HG02798 (cell line): Measurements from ENCODE around the gene GRAMD4.

Experiments used
- ATAC-seq: cut with Tn5 transposase; IDR thresholded peaks from one replicate; pipeline ENCODE4 v1.9.1; 2021; ENCODE audit warnings: mild to moderate bottlenecking; ENCODE audit not compliant: unreplicated experiment, poor library complexity

Gene GRAMD4

GRCh38 chr22:46703171-46703995, 83.2 kb downstream of the GRAMD4 start:
- ATAC-seq: no peak

- ATAC-seq: no peak
Measured at GRCh38 chr22:46703996-46704370, 83.8 kb downstream of the GRAMD4 start.

- ATAC-seq: no peak
Measured at GRCh38 chr22:46706060-46706459, 85.9 kb downstream of the GRAMD4 start.

GRCh38 chr22:46707305-46707704, 87.1 kb downstream of the GRAMD4 start:
- ATAC-seq: no peak

GRCh38 chr22:46707827-46708570, 87.8 kb downstream of the GRAMD4 start:
- no peak for ATAC-seq

GRCh38 chr22:46708766-46709330, 88.7 kb downstream of the GRAMD4 start:
- ATAC-seq: no peak

DNA sequence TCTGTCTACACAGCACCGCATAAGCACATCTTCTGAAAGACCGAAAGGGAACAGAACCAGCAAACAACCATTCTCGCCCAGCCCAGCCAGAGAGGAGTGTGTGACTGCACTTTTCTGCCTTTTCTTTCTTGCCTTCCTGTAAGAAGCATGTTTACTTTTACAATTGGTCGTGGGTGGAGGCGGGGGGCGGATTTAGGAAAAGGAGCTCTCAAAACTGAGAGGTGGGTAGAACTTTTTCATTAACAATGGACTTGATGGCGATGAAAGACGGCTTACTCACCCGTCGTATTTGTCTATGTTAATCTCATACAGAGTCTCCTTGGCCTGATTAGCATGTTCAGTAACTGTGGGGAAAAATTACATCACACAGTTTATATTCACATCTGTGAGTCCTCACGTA, 90.6 kb downstream of the GRAMD4 start:
- ATAC-seq: no peak

- ATAC-seq: no peak
Measured at GRCh38 chr22:46712288-46712687, 92.1 kb downstream of the GRAMD4 start.

DNA sequence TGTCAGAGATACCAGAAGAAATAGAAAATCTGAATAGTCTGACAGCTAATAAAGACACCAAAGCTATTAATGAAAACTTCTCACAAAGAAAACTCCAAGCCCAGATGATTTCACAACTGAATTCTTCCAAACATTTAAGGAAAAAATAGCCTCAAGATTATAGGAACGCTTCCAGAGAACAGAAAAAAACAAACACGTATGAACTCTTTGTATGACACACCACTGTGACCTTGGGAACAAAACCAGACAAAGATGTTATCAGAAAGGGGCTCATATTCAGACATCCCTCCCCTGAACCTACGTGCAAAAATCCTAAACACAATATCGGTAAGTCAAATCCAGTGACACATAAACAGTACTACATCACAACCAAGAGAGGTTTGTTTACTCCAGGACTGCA, 94.4 kb downstream of the GRAMD4 start:
- no peak for ATAC-seq

DNA sequence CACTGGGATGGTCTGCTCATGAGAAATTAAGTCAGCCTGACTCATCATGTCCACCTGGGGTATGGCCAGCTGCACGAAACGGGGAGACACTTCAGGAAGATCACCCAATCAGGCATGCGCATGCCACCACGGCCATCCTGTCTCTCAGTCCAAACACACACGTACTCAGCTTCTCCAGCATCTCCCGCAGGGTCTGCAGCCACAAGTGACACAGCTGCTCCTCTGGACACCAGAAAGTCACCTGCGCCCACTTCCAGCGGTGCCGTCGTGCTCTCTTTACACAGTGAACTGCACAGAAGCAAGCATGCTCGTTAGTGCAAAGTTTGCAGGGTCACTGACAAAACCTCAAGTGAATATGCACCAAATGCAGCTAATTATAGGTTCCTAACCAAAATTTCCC, 99.7 kb downstream of the GRAMD4 start:
- ATAC-seq: no peak

- no peak for ATAC-seq
Measured at GRCh38 chr22:46721501-46722085, 101.4 kb downstream of the GRAMD4 start.

DNA sequence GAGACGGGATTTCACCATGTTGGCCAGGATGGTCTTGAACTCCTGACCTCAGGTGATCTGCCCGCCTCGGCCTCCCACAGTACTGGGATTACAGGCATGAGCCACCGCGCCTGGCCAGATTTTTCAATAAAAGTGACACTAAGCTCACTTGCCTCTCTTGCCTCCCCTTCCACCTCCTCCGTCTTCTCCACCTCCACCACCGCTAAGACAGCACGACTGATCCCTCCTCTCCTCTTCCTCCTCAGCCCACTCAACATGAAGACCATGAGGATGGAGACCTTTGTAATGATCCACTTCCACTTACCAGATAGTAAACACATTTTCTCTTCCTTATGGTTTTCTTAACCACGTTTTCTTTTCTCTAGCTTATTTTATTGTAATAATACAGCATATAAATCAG, 103.7 kb downstream of the GRAMD4 start:
- no peak for ATAC-seq

DNA sequence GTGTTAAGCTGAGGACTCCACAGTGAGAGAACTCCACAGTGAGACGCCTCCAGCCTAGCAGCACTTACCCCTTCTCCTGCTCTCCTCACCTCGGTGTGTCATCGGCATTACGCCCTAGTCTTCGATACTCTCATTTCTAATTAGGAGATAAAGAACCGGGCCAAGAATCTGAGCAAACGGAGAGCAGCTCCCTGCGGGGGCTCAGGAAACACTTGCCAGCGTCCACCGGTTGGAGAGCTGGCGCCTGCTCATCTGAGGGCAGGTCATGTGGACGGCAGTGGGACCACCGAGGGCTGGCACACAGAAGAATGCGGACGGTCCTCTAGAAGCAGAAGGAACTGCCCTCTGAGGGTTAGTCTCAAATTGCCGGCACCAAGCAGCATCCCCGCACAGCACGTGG, 104.9 kb downstream of the GRAMD4 start:
- ATAC-seq: no peak

- no peak for ATAC-seq
Measured at GRCh38 chr22:46726066-46726985, 106.1 kb downstream of the GRAMD4 start.

GRCh38 chr22:46726986-46727317, 106.8 kb downstream of the GRAMD4 start:
- ATAC-seq: no peak

GRCh38 chr22:46727813-46728364, 107.7 kb downstream of the GRAMD4 start:
- no peak for ATAC-seq

DNA sequence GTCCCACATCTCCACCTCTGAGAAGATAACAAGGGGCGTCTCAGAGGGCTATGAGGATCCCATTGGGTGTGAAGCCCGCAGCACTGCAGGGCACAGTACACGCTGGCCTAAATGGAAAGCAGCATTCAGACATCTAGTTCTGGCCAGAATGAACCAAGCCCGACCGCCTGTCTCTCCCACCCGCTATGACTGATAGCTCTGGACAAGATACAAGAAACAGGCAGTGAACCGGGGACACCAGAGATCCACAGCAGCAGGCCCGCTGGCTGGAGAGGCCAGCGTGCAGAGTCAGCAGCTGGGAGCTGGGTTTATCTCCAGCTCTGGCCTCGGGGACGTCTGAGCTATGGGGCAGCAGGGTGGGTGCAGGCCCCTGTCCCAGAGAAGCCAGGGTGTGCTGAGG, 108.3 kb downstream of the GRAMD4 start:
- no peak for ATAC-seq
